CD4-positive, alpha-beta T cell treated with Interferon alpha-2 for 1 hour (primary cell): ENCODE data around the gene RHOC.
"Not testable (repeated sequence)": the region's sequence is repeated elsewhere in the genome, so short reads cannot be mapped to it uniquely, and the experiment has no call there.

Source experiments
- DNase-seq, 2 donors: peaks; one replicate each; pipeline ENCODE4 v3.0.0-alpha.2; 2020 to 2022

The RHOC gene

GRCh38 chr1:112706505-112707220 is at the start of gene RHOC:
Gene RHOC, minus strand, starts transcription at chr1:112707127. Its CDS starts 3,328 bp downstream, at chr1:112703799.
- DNase-seq, result peak; percentile 33 to 50

GRCh38 chr1:112754116-112754628 is 47.2 kb upstream of the RHOC start:
- DNase-seq, result no peak

- no peak for DNase-seq
These were observed 41.5 kb upstream of the RHOC start for GRCh38 chr1:112748396-112748795.

- no peak for DNase-seq
These were observed 37.2 kb upstream of the RHOC start for GRCh38 chr1:112744009-112744578.

- DNase-seq, result no peak
These were observed 36.5 kb upstream of the RHOC start for GRCh38 chr1:112743174-112744008.

- DNase-seq, result no peak
These were observed 30.6 kb upstream of the RHOC start for GRCh38 chr1:112737573-112737972.

GRCh38 chr1:112735752-112736151 is 28.8 kb upstream of the RHOC start:
- no peak for DNase-seq

GRCh38 chr1:112731451-112731850 is 24.5 kb upstream of the RHOC start:
- DNase-seq, result no peak

GRCh38 chr1:112729909-112730308 is 23.0 kb upstream of the RHOC start:
- DNase-seq, result no peak

GRCh38 chr1:112729011-112729410 is 22.1 kb upstream of the RHOC start:
- DNase-seq, result not testable (repeated sequence)

GRCh38 chr1:112728306-112728971 is 21.5 kb upstream of the RHOC start:
- DNase-seq, result not testable (repeated sequence)

- no peak for DNase-seq
These were observed 20.8 kb upstream of the RHOC start for GRCh38 chr1:112727716-112728115.

- DNase-seq, result not testable (repeated sequence)
These were observed 17.3 kb upstream of the RHOC start for GRCh38 chr1:112724240-112724639.

- no peak for DNase-seq
These were observed 16.5 kb upstream of the RHOC start for GRCh38 chr1:112723511-112723839.

GRCh38 chr1:112722601-112723510 is 15.9 kb upstream of the RHOC start:
- no peak for DNase-seq

- no peak for DNase-seq
These were observed 15.1 kb upstream of the RHOC start for GRCh38 chr1:112721966-112722524.

GRCh38 chr1:112721294-112721693 is 14.4 kb upstream of the RHOC start:
- not testable (repeated sequence) for DNase-seq

- DNase-seq, result no peak
These were observed 13.9 kb upstream of the RHOC start for GRCh38 chr1:112720800-112721199.

- DNase-seq, result no peak
These were observed 12.8 kb upstream of the RHOC start for GRCh38 chr1:112719706-112720105.

- peak; percentile 71 to 77 for DNase-seq
These were observed 11.9 kb upstream of the RHOC start for GRCh38 chr1:112718691-112719418.
